Caco-2 (cell line): ENCODE measurements around the gene MPV17L2. TPM values are rescaled to one million over a fixed set of nuclear protein-coding genes. Genes with fewer than 3 reads are reported as not detected.

Experiments used
- BruUV-seq: library from RNA; stranded (reverse); fragments of 400-500 nt; replicated peaks from 2 replicates; lab custom pipeline; 2021; lab: Mats Ljungman, UMichigan
- CTCF ChIA-PET: fragments of 300-600 bp; sonication (Branson Sonifier 250); formaldehyde crosslinking; loops from one replicate; lab custom pipeline; 2022; ENCODE audit warnings: antibody characterized with exemption; lab: Charles Lee
- POLR2A ChIA-PET: fragments of 300-600 bp; sonication (Branson Sonifier 250); formaldehyde crosslinking; loops from one replicate; lab custom pipeline; 2022; ENCODE audit warnings: antibody characterized with exemption; lab: Charles Lee
- DNase-seq, 2 experiments: peaks; one replicate each; pipeline versions ENCODE4 v3.0.0 to v3.0.0-alpha.2; 2020 to 2022
- H3K27me3 ChIP-seq: replicated peaks from 2 replicates; pipeline ENCODE4 v1.6.0; 2011; ENCODE audit warnings: low read length; ENCODE audit not compliant: control insufficient read depth, insufficient read depth
- H3K36me3 ChIP-seq: 2 replicates; pipeline ENCODE4 v1.5.1; 2011; ENCODE audit warnings: low read length; ENCODE audit not compliant: control insufficient read depth, insufficient read depth
- H3K4me1 ChIP-seq: fragments of 250-450 bp; sonication (Bioruptor Pico); 2 replicates; pipeline ENCODE4 v1.5.1; 2020; ENCODE audit warnings: mild to moderate bottlenecking
- H3K4me3 ChIP-seq: 2 replicates; pipeline ENCODE4 v1.5.1; 2011; ENCODE audit warnings: low read depth, mild to moderate bottlenecking, control low read depth, low read length
- H3K9me3 ChIP-seq: fragments of 250-450 bp; sonication (Bioruptor Pico); 2 replicates; pipeline ENCODE4 v1.5.1; 2020; ENCODE audit warnings: mild to moderate bottlenecking, moderate library complexity
- H3K27ac Mint-ChIP-seq: one replicate; pipeline ENCODE4 v1.8.0; 2022; ENCODE audit warnings: mixed read lengths; ENCODE audit not compliant: unreplicated experiment
- H3K27me3 Mint-ChIP-seq: one replicate; pipeline ENCODE4 v1.8.0; 2022; ENCODE audit warnings: mixed read lengths; ENCODE audit not compliant: insufficient read depth, unreplicated experiment
- H3K36me3 Mint-ChIP-seq: one replicate; pipeline ENCODE4 v1.8.0; 2022; ENCODE audit warnings: mild to moderate bottlenecking, mixed read lengths; ENCODE audit not compliant: insufficient read depth, unreplicated experiment
- H3K4me1 Mint-ChIP-seq: one replicate; pipeline ENCODE4 v1.8.0; 2022; ENCODE audit warnings: low read depth, mixed read lengths; ENCODE audit not compliant: unreplicated experiment
- H3K4me3 Mint-ChIP-seq: one replicate; pipeline ENCODE4 v1.8.0; 2022; ENCODE audit warnings: mild to moderate bottlenecking, moderate library complexity, mixed read lengths; ENCODE audit not compliant: unreplicated experiment
- H3K9me3 Mint-ChIP-seq: one replicate; pipeline ENCODE4 v1.8.0; 2022; ENCODE audit warnings: mixed read lengths; ENCODE audit not compliant: unreplicated experiment
- intact Hi-C: fragments of 100-400 bp; cut with micrococcal nuclease; formaldehyde crosslinking; loops from one replicate; pipeline ENCODE4 v1.10.0; 2022; ENCODE audit not compliant: unreplicated experiment
- total RNA-seq: library from RNA; stranded (reverse); gene quantifications from 2 replicates; pipeline ENCODE4 v1.2.3, GENCODE V29; 2022
- TF ChIP-seq, protein P1 (sequence below), 2 experiments: fragments of 200-600 bp in 1 of 2; IDR thresholded peaks; 1 replicate in 1 of 2; 2 replicates in 1 of 2; pipeline versions ENCODE4 v1.5.1 to v1.8.0; 2011 to 2022; ENCODE audit warnings: antibody characterized with exemption in 1 of 2, control low read depth in 1 of 2, inconsistent platforms in 1 of 2, low read depth in 1 of 2, low read length in 1 of 2, mild to moderate bottlenecking in 1 of 2, moderate library complexity in 1 of 2; ENCODE audit not compliant: insufficient read depth in 1 of 2, severe bottlenecking in 1 of 2, unreplicated experiment in 1 of 2

The MPV17L2 gene
- total RNA-seq, 1 experiment from 2014 or later: 16.6 TPM

DNA sequence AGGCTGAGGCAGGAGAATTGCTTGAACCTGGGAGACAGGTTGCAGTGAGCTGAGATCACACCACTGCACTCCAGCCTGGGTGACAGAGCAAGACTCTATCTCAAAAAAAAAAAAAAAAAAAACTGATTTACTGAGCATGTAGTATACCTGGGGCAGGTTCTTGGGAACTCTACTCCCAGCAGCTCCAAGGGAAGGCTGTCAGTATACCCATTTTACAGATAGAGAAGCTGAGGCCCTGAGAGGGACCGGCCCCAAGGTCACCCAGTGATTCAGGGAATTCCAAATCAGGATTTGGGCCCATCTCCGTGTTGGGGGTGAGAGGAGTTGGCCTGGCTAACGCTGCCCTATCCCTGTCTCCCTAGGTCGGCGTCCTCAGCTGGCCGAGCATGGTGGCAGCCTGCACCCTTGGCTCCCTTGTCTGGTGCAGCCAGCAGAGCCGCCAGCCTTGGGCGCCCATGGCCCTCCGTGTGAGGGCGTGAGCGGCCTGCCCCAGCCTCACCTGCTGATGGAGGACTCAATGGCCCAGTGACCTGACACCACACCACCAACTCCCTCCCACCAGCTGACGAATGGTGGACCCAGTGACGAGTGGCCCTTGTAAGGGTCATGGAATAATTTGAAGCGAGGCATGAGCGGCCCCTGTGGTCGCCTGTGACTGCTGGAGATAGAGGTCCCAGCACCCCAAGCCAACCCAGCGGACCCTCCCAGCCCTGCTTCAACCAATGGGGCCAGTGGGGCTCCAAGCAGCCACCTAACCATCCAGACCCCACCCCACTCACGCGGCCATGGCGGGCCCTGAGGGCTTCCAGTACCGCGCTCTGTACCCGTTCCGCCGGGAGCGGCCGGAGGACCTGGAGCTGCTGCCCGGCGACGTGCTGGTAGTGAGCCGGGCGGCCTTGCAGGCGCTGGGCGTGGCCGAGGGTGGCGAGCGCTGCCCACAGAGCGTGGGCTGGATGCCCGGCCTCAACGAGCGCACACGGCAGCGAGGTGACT lies 37.6 kb upstream of the MPV17L2 start:
- Mint-ChIP-seq H3K4me3 (no peak overlapping the region), H3K27me3 (no peaks in the 10 kb centered on the region), H3K36me3 (peaks cover 43% of the 10 kb centered on the region), H3K4me1 (peaks cover 10% of the 10 kb centered on the region), H3K27ac (no peak overlapping the region), H3K9me3 (no peaks in the 10 kb centered on the region)
- H3K9me3 ChIP-seq: no peaks in the 10 kb centered on the region
- no peaks in the 10 kb centered on the region for H3K27me3 ChIP-seq
- H3K4me1 ChIP-seq: peaks cover 11% of the 10 kb centered on the region
- BruUV-seq: no TSS peak
- TF ChIP-seq, protein P1, sequence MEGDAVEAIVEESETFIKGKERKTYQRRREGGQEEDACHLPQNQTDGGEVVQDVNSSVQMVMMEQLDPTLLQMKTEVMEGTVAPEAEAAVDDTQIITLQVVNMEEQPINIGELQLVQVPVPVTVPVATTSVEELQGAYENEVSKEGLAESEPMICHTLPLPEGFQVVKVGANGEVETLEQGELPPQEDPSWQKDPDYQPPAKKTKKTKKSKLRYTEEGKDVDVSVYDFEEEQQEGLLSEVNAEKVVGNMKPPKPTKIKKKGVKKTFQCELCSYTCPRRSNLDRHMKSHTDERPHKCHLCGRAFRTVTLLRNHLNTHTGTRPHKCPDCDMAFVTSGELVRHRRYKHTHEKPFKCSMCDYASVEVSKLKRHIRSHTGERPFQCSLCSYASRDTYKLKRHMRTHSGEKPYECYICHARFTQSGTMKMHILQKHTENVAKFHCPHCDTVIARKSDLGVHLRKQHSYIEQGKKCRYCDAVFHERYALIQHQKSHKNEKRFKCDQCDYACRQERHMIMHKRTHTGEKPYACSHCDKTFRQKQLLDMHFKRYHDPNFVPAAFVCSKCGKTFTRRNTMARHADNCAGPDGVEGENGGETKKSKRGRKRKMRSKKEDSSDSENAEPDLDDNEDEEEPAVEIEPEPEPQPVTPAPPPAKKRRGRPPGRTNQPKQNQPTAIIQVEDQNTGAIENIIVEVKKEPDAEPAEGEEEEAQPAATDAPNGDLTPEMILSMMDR (IDR thresholded peaks at IDR 0.05; ENCODE audit: insufficient read depth in 1 of 2, low read depth in 1 of 2, low read length in 1 of 2, severe bottlenecking in 1 of 2, unreplicated experiment in 1 of 2): no peak
- H3K36me3 ChIP-seq: no peaks in the 10 kb centered on the region; the same call in 1 of the 2 replicates
- ChIA-PET POLR2A (no interaction called here), CTCF (interaction anchor here (0.7 kb wide), 1 partner anchor 85 kb away, joined by 3 read pairs; no protein-coding TSS in a partner anchor)
- no peak for DNase-seq
- intact Hi-C loops: no loop called here
- H3K4me3 ChIP-seq: no peak overlapping the region

DNA sequence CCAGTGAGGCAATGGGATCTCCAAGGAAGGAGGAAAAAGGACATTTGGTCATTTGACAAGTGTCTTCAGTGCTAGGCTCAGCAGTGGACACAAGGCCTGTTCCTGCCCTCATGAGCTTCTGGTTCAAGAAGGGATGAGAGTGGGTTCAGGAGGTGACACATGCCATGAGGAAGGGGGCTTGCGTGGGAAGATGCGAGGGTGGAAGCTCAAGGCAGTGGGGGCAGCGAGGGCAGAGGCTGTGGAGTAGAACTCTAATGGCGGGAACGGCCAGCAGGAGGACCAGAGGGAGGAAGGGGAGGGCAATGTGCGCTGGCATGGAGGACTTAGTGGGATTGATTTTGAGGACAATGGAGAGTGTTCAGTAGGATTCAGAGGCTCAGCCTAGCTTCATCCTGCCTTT lies 36.8 kb upstream of the MPV17L2 start:
- Mint-ChIP-seq H3K4me3 (no peak overlapping the region), H3K4me1 (peaks cover 10% of the 10 kb centered on the region), H3K27ac (no peak overlapping the region), H3K36me3 (peaks cover 45% of the 10 kb centered on the region), H3K27me3 (no peaks in the 10 kb centered on the region), H3K9me3 (no peaks in the 10 kb centered on the region)
- POLR2A ChIA-PET: no interaction called here
- no peak for DNase-seq
- Histone ChIP-seq H3K9me3 (no peaks in the 10 kb centered on the region), H3K27me3 (no peaks in the 10 kb centered on the region), H3K36me3 (no peaks in the 10 kb centered on the region; the same call in 1 of the 2 replicates), H3K4me1 (peaks cover 11% of the 10 kb centered on the region), H3K4me3 (no peak overlapping the region)
- intact Hi-C loops: no loop called here
- TF ChIP-seq, protein P1 (IDR thresholded peaks at IDR 0.05; ENCODE audit: insufficient read depth in 1 of 2, low read depth in 1 of 2, low read length in 1 of 2, severe bottlenecking in 1 of 2, unreplicated experiment in 1 of 2): no peak
- BruUV-seq: no TSS peak
- CTCF ChIA-PET: no interaction called here

DNA sequence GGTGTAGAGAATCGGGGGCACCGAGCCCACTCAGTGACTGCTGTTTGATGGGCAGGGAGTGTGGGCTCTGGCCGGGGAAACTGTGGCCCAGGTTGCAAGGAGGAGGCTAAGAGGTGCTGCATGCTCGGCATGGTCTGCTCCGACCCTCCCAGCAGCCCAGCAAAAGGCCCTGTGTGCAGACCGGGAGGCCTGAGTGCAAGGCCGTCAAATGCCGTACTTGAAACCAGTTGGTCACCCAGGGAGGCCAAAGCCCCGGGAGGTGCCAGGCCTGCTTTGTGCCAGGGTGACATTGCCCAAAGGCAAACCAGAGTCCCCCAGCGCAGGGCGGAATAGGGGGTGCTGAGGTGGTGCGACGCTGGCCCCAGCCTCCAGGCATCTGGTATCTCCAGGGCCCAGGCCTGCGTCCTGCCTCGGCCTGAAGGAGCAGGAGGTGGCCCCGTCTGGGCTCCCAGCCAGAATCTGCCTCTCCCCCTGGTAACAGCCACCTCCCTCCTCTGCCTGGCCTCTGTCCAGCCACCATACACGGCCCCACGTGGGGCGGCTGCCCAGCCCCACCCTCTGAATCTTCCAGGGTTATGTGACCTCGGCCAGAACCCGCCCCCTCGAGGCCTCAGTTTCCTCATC lies 36.1 kb upstream of the MPV17L2 start:
- TF ChIP-seq, protein P1 (IDR thresholded peaks at IDR 0.05; ENCODE audit: insufficient read depth in 1 of 2, low read depth in 1 of 2, low read length in 1 of 2, severe bottlenecking in 1 of 2, unreplicated experiment in 1 of 2): no peak
- Mint-ChIP-seq H3K9me3 (no peaks in the 10 kb centered on the region), H3K4me3 (no peak overlapping the region), H3K27me3 (no peaks in the 10 kb centered on the region), H3K36me3 (peaks cover 48% of the 10 kb centered on the region), H3K27ac (no peak overlapping the region), H3K4me1 (peaks cover 10% of the 10 kb centered on the region)
- BruUV-seq: no TSS peak
- no peaks in the 10 kb centered on the region for H3K27me3 ChIP-seq
- POLR2A ChIA-PET: no interaction called here
- H3K4me3 ChIP-seq: no peak overlapping the region
- DNase-seq: no peak
- intact Hi-C loops: no loop called here
- H3K36me3 ChIP-seq: no peaks in the 10 kb centered on the region; the same call in 1 of the 2 replicates
- CTCF ChIA-PET: interaction anchor here (0.6 kb wide), 1 partner anchor 72 kb away, joined by 5 read pairs; no protein-coding TSS in a partner anchor
- H3K9me3 ChIP-seq: no peaks in the 10 kb centered on the region
- H3K4me1 ChIP-seq: peaks cover 7% of the 10 kb centered on the region
